ENCODE measurements around the gene MYOM1.

The MYOM1 gene

GRCh38 chr18:3219631-3220335, at the start of gene MYOM1:
TSS of gene MYOM1 (minus strand) at chr18:3219968. CDS start at chr18:3215223, 4,745 bp downstream.
- DNase-seq: no peak

GRCh38 chr18:3269241-3269913, 49.6 kb upstream of the MYOM1 start:
- no peak for DNase-seq

- no peak for DNase-seq
Observed at GRCh38 chr18:3268306-3268705, 48.5 kb upstream of the MYOM1 start.

GRCh38 chr18:3266062-3266608, 46.4 kb upstream of the MYOM1 start:
- no peak for DNase-seq

- no peak for DNase-seq
Observed at GRCh38 chr18:3265564-3266033, 45.8 kb upstream of the MYOM1 start.

- DNase-seq: no peak
Observed at GRCh38 chr18:3264362-3264761, 44.6 kb upstream of the MYOM1 start.

- DNase-seq: no peak
Observed at GRCh38 chr18:3263132-3263700, 43.4 kb upstream of the MYOM1 start.

- no peak for DNase-seq
Observed at GRCh38 chr18:3262234-3263131, 42.7 kb upstream of the MYOM1 start.

GRCh38 chr18:3261373-3262233, 41.8 kb upstream of the MYOM1 start, which contains the start of gene MYL12B:
TSS of gene MYL12B (plus strand) at chr18:3262133. CDS start at chr18:3272899, 10,766 bp downstream.
- DNase-seq: peak; percentile 88

GRCh38 chr18:3260995-3261372, 41.2 kb upstream of the MYOM1 start:
- no peak for DNase-seq

- DNase-seq: no peak
Observed at GRCh38 chr18:3257627-3258120, 37.9 kb upstream of the MYOM1 start.

- DNase-seq: no peak
Observed at GRCh38 chr18:3256693-3257626, 37.2 kb upstream of the MYOM1 start.

- no peak for DNase-seq
Observed at GRCh38 chr18:3255611-3256165, 35.9 kb upstream of the MYOM1 start.

GRCh38 chr18:3254725-3255124, 35.0 kb upstream of the MYOM1 start:
- DNase-seq: no peak

- no peak for DNase-seq
Observed at GRCh38 chr18:3252843-3253242, 33.1 kb upstream of the MYOM1 start.

GRCh38 chr18:3251963-3252277, 32.2 kb upstream of the MYOM1 start:
- no peak for DNase-seq

- no peak for DNase-seq
Observed at GRCh38 chr18:3251249-3251962, 31.6 kb upstream of the MYOM1 start.

GRCh38 chr18:3250237-3251107, 30.7 kb upstream of the MYOM1 start:
- DNase-seq: no peak
